AG10803 (cell line): ENCODE measurements around the gene GRB2.
"Not testable (repeated sequence)": the region's sequence is repeated elsewhere in the genome, so short reads cannot be mapped to it uniquely, and the experiment has no call there.

Experiments used
- DNase-seq: peaks from one replicate; pipeline ENCODE4 v3.0.0; 2010; ENCODE audit warnings: low read depth
- H3K4me3 ChIP-seq: 2 replicates; pipeline ENCODE4 v1.5.1; 2011; ENCODE audit warnings: mild to moderate bottlenecking, low read length, control low read depth
- CTCF ChIP-seq: conservative IDR thresholded peaks from 2 replicates; pipeline ENCODE4 v1.5.1; 2011; ENCODE audit warnings: mild to moderate bottlenecking, low read length, control low read depth, inconsistent platforms

The GRB2 gene

DNA sequence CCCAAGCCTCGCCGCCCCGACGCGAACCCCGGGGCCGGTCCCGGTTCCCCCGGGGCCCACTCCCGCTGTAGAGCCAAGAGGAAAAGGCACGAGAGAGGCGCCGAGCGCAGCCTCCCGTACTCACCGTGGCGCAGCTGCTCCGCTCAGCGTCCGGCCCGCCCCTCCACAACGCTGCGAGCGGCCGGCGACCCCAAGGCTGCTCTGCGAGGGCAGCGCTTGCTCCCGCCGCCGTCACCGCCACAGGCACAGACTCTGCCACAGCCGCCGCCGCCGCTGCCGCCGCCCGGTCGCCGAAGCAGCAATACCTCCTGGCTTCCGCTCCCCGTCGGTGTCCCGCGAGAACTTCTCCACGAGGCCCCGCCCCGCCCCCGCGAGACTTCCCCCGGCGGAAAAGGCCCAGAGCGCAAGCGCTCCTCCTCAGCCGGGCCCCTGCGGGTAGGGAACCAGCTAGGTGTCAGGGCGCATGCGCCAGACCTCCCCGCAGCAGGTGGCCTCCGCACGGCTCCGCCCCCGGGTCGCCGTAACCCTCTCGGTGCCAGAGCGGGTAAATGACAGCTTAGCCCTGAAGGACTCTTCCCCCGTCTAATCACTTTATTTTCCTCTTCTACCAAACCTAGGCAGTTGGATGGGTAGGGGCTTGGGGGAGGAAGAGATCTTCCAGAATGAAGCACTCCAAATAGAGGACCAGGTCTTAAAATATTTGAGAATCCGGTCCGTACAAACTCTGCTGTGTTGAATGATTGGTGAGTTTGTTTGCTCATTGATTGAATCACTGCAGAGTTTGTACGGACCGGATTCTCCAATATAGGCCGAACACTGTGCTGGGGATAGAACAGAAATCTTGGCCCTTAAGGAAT, at the start of gene GRB2:
GRB2 (minus strand) TSS at position 314 of the 857 bp plus-strand sequence. CDS start 12,050 bp downstream, outside the sequence.
- peak; percentile 94 for DNase-seq
- no peak for TF ChIP-seq CTCF

GRCh38 chr17:75454672-75455071, 49.2 kb upstream of the GRB2 start:
- H3K4me3 ChIP-seq, DNase-seq: not testable (repeated sequence)

More for the DNA sequence above, at the start of gene GRB2:
- H3K4me3 ChIP-seq: peak within 1 kb of the TSS; percentile 90

DNA sequence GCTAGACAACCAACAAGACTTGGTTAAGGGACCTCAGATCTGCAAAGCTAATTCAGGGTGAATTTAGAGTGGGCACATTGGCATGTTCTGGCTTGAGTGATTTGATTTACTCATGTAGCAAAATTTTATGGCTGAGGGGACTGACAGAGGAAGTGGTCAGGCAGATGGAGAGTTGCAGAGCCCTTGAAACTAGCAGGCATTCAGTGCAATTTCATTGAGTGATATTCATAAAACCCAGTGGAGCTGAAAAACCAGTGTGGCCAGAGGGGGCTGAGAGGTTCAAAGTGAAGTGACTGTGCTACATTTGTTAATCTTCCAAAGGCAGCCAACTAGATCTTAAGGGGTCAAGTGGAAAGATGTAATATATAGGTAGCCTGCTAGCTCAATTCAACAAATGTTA, 48.7 kb upstream of the GRB2 start:
- no peak for DNase-seq
- H3K4me3 ChIP-seq: no peak overlapping the region
- TF ChIP-seq CTCF: no peak

DNA sequence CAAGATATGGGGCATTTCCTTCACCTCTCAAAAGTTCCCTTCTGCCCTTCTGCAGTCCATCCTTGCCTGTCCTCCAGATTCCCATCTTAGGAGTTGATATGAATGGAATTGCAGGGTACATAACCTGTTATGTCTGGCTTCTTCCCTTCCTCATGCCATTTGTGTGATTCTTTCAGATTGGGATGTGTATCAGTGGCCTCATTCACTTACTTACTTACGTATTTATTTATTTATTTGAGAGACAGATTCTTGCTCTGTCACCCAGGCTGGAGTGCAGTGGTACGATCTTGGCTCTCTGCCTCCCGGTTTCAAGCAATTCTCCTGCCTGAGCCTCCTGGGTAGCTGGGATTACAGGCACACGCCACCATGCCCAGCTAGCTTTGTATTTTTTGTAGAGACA, 44.8 kb upstream of the GRB2 start:
- no peak for TF ChIP-seq CTCF
- DNase-seq: peak; percentile 12
- H3K4me3 ChIP-seq: no peak overlapping the region

DNA sequence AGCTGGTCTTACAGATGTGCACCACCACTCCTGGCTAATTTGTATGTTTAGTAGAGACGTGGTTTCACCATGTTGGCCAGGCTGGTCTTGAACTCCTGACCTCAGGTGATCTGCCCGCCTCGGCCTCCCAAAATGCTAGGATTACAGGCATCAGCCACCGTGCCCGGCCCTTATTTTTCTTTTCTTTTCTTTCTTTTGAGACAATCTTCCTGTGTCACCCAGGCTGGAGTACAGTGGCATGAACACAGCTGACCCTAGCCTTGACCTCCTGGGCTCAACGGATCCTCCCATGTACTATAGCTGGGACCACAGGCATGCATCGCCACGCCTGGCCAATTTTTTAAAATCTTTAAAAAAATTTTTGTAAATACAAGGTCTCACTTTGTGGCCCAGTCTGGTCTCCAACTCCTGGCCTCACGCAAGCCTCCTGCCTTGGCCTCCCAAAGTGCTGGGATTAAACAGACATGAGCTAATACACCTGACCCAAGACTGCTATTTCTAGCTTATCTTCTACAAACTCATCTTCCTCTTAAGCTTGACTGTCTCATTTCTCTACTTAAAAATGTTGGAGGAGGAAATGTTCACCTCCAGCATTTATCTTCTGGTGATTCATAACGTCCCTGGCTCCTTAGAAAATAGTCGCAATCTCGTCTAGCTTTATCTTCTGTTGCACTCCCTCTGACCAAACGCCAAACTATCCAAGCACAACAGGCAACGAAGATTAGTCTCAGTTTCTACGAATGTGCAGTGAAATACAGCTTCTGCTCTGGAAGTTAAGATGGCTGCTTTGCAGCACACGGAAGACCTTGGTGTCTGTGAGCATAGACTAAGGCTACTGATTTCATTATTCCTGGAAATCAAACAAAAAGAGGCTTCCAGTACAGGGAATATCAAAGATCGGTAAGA, 42.7 kb upstream of the GRB2 start:
- no peak for DNase-seq
- no peak overlapping the region for H3K4me3 ChIP-seq
- TF ChIP-seq CTCF: no peak

GRCh38 chr17:75445896-75446295, 40.4 kb upstream of the GRB2 start:
- H3K4me3 ChIP-seq, DNase-seq: not testable (repeated sequence)

DNA sequence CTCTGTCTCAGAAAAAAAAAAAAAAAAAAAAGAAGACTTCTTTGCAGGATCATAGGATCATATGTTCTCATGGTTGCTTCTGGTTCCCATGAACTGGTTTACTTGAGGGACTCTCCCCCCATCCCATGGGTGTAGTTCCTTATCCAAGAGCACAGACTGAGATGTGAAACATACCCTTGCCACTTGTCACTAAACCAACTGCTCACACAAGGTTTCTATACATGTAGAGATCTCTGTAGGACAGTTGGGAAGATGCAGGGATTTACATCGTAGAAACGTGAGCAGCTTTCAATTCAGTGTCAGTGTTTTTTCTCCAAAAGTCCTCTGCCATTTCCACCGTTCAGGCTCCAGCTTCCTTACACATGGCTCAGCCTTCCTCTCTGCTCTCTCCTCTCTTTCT, 39.8 kb upstream of the GRB2 start:
- no peak overlapping the region for H3K4me3 ChIP-seq
- TF ChIP-seq CTCF: no peak
- no peak for DNase-seq
